GM12872 (cell line): ENCODE measurements around the gene SYCE3.

Source experiments
- TF ChIP-seq, protein P1 (sequence below): IDR thresholded peaks from 3 replicates; pipeline ENCODE4 v1.5.1; 2011; ENCODE audit warnings: low read depth, mild to moderate bottlenecking, low read length, moderate library complexity; ENCODE audit not compliant: insufficient read depth

SYCE3 gene

DNA sequence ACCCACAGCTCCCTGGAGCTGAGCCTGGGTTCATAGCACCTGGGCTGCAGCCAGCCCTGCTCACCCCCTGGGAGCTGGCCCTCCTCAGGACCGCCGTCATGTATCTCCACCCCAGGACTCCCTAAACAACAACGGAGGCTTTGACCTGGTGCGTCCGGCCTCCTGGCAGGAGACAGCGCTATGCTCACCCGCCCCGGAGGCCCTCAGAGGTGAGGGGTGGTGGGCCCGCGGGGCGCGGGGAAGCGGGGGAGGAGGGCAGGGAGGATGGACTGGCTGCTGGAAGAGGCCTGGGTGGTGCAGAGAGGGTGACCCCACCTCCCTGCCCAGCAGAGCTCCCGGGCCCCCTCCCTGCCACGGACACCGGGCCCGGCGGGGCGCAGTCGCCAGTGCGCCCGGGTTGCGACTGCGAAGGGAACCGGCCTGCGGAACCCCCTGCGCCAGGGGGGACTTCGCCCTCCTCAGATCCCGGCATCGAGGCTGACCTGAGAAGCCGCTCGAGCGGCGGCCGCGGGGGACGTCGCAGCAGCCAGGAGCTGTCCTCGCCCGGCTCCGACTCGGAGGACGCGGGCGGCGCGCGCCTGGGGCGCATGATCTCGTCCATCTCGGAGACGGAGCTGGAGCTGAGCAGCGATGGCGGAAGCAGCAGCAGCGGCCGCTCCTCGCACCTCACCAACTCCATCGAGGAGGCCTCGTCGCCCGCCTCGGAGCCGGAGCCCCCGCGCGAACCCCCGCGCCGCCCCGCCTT lies 41.0 kb upstream of the SYCE3 start:
- TF ChIP-seq, protein P1, sequence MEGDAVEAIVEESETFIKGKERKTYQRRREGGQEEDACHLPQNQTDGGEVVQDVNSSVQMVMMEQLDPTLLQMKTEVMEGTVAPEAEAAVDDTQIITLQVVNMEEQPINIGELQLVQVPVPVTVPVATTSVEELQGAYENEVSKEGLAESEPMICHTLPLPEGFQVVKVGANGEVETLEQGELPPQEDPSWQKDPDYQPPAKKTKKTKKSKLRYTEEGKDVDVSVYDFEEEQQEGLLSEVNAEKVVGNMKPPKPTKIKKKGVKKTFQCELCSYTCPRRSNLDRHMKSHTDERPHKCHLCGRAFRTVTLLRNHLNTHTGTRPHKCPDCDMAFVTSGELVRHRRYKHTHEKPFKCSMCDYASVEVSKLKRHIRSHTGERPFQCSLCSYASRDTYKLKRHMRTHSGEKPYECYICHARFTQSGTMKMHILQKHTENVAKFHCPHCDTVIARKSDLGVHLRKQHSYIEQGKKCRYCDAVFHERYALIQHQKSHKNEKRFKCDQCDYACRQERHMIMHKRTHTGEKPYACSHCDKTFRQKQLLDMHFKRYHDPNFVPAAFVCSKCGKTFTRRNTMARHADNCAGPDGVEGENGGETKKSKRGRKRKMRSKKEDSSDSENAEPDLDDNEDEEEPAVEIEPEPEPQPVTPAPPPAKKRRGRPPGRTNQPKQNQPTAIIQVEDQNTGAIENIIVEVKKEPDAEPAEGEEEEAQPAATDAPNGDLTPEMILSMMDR: no peak

DNA sequence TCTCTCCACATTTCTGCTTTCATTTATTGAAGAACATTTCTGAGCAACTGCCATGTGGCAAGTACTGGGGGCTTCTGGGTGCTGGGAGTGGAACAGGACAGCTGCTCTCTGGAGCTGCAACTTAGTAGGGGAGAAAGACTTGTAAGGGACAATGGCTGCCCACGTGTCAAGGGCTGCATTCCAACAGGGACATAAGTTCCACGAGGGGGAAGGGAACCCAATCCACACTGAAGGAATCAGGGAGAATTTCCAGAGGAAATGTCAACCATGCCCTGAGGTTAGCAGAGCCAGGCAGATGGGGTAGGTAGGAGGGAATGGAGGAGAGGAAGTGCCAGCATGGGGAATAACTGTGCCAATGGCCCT lies 39.6 kb upstream of the SYCE3 start:
- TF ChIP-seq, protein P1: no peak

DNA sequence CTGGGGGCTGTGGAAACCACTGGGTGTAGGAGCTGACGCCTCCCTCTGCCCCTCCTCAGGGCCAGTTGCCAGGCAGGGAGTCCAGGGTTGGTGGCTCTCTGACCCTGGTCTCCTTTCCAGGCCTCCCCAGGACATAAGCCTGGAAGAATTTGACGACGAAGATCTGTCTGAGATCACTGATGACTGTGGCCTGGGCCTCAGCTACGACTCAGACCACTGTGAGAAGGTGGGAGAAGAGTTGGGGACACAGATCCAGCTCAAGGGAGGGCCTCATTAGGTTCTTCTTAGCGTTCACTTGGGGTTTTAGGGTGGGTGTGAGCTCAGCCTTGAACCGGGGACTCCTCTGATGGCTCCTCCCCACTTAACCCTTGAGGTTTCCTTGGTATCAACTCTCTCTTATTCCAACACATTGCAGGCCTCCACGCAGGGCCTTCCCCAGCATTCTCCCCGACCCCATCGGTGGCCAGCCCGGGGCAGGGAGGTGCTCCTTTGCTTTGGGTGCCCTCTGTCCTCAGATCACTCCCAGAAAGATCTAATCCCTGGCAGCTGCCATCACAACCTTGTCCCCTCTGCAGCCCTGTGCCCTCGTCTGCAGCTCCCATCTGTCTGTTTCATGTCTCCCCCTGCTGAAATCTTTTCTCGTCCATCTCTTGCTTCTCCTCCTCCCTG lies 39.1 kb upstream of the SYCE3 start:
- TF ChIP-seq, protein P1: no peak

DNA sequence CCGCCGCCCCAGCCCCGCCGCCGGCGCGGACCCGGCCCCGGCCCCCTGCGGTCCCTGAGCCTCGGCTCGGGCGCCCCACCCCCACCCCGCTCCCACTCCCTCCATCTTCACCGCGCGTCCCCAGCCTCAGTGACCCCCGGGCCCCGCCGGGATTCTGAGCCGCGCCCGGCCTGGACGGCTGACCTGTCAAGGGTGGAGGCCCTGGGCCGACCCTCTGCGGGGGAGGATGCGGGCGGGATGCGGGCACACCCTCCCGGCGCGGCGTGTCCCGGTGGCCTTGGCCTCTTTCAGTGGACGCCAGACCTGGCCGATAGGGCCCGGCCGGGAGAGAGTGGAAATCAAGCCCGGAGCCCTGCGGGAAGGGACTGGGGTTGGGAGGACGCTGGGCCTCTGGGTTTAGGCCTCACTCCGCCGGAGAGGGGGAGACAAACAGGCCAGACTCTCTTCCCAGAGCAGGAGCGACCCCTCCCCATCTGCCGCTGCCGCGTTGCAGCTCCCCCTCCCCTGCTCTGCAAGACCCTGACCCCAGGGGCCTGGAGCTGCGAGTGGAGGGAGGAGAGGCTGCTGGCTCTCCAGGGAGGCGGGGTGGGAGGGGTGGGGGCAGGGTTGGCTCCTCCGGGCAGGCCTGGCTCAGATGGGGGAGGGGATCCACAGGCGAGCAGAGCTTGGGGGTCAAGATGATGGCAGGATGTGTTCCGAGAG lies 38.4 kb upstream of the SYCE3 start:
- TF ChIP-seq, protein P1: no peak

DNA sequence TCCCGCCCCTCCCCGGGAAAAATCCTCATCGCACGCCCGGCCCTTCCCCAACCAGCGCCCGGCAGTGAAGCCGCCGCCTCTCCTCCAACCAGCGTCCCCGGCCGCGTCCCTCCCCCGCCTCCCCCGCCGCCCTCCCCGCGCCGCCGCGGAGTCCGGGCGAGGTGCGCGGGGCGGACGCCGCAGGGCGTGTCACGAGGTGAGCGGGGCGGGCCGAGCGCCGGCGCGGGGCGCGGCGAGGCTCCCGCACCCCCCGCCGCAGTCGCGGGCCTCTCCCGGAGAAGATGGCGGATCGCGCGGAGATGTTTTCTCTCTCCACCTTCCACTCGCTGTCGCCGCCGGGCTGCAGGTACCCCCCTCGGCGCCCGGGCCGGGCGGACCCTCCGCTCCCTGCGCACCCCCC lies 37.8 kb upstream of the SYCE3 start, which contains the start of gene MAPK8IP2:
Gene MAPK8IP2, plus strand, starts transcription at position 256 of the 400 bp plus-strand sequence. Its CDS starts 26 bp downstream, at position 282.
- TF ChIP-seq, protein P1: no peak

DNA sequence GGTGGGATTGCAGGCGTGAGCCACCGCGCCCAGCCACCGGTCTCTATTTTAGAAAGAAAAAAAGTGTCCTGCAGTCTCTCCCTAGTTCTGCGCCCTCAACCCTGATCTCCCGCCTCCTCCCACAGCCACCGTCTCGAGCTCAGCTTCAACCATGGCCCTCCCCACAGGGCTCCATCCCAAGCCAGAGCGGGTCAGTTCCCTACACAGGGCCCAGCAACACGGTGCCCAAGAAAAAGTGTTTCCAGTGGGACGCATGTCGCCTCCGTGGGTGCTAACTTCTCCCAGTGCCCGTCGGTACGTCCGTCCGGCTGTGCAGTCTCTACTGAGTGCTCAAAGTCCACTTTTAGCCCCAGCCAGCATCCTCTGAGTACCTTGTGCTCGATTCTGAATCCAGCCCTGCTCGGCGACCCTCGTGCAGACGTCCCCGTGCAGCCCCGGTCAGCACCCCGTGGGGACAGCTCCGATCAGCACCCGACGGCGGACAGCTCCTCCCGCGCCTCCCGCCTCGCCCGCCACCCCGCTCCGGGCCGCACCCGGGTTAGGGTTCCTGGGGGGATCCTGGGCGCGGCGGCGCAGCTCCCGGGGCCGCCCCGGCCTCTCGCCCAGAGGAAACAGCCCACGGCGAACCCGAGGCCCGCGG lies 37.2 kb upstream of the SYCE3 start:
- TF ChIP-seq, protein P1: no peak

DNA sequence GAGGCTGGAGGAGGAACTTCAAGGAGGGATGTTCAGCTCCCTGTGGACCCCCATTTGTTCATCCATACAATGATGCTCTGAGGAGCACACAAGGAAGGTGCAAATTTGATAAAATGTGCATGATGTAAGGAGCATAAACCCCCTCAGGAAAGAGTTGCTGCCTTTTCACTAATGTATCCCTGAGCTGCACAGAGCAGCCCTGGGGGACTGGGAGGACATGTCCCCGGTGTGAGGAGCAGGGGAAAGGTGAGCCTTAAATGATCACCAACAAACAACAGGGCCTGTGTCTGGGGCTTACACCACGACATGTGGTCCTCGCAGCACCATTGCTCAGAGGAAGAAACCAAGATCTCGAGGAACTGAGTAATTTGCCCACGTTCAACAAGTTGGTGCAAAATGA lies 34.4 kb upstream of the SYCE3 start:
- TF ChIP-seq, protein P1: no peak
